IMR-90 (cell line): ENCODE results near the gene ZNF597. TPM values are rescaled to one million over a fixed set of nuclear protein-coding genes. Genes with fewer than 3 reads are reported as not detected.
A peak's percentile ranks its signal among the peaks of the same experiment; 100 is the strongest.

Experiments
- ATAC-seq: fragments of 200-7000 bp; cut with Tn5 transposase; 2 replicates; pipeline ENCODE4 v1.9.1; 2020; ENCODE audit warnings: low read depth, mild to moderate bottlenecking, moderate library complexity
- BruUV-seq: library from RNA; stranded (reverse); fragments of 400-500 nt; replicated peaks from 2 replicates; lab custom pipeline; 2021; lab: Mats Ljungman, UMichigan
- CTCF ChIA-PET: fragments of 300-600 bp; formaldehyde crosslinking; extraction: SDS; loops from one replicate; lab custom pipeline; 2021; ENCODE audit warnings: antibody characterized with exemption; lab: Yijun Ruan, JAX
- POLR2A ChIA-PET: fragments of 300-600 bp; sonication (Branson Sonifier 250); formaldehyde crosslinking; loops from one replicate; lab custom pipeline; 2022; ENCODE audit warnings: antibody characterized with exemption; ENCODE audit not compliant: unreplicated experiment; lab: Charles Lee
- DNase-seq: peaks from one replicate; pipeline ENCODE4 v3.0.0; 2013
- H2AFZ ChIP-seq: replicated peaks from 2 replicates; pipeline ENCODE3; 2013; ENCODE audit warnings: low read length, mild to moderate bottlenecking; ENCODE audit not compliant: poor library complexity
- H2AK5ac ChIP-seq: 2 replicates; pipeline ENCODE4 v1.6.1; 2013; ENCODE audit warnings: low read depth, low read length, inconsistent platforms
- H2AK9ac ChIP-seq: replicated peaks from 2 replicates; pipeline ENCODE3; 2013; ENCODE audit warnings: mild to moderate bottlenecking, low read depth, low read length, moderate library complexity; ENCODE audit not compliant: poor library complexity
- H2BK120ac ChIP-seq: 2 replicates; pipeline ENCODE4 v1.6.1; 2013; ENCODE audit warnings: low read depth, low read length, inconsistent platforms
- H2BK15ac ChIP-seq: 3 replicates; pipeline ENCODE4 v1.6.1; 2013; ENCODE audit warnings: low read depth, low read length, inconsistent platforms
- H2BK20ac ChIP-seq: 2 replicates; pipeline ENCODE4 v1.6.1; 2013; ENCODE audit warnings: low read depth, mild to moderate bottlenecking, inconsistent platforms, low read length, moderate library complexity
- H2BK5ac ChIP-seq: 2 replicates; pipeline ENCODE4 v1.6.1; 2013; ENCODE audit warnings: mild to moderate bottlenecking, low read depth, low read length, inconsistent platforms; ENCODE audit not compliant: poor library complexity, severe bottlenecking
- H3K14ac ChIP-seq: replicated peaks from 2 replicates; pipeline ENCODE4 v1.6.1; 2013; ENCODE audit warnings: low read depth, low read length, inconsistent platforms
- H3K18ac ChIP-seq: 2 replicates; pipeline ENCODE4 v1.6.1; 2013; ENCODE audit warnings: low read depth, low read length, control low read depth
- H3K23ac ChIP-seq: 2 replicates; pipeline ENCODE4 v1.6.1; 2013; ENCODE audit warnings: low read depth, low read length, inconsistent platforms
- H3K27ac ChIP-seq: 2 replicates; pipeline ENCODE4 v1.5.1; 2013; ENCODE audit warnings: mild to moderate bottlenecking, control low read depth, low read length; ENCODE audit not compliant: insufficient read depth
- H3K27me3 ChIP-seq: 2 replicates; pipeline ENCODE4 v1.6.1; 2013; ENCODE audit warnings: low read length; ENCODE audit not compliant: control insufficient read depth, insufficient read depth
- H3K36me3 ChIP-seq: 2 replicates; pipeline ENCODE4 v1.6.1; 2013; ENCODE audit warnings: low read length, mixed read lengths; ENCODE audit not compliant: control insufficient read depth, insufficient read depth
- H3K4ac ChIP-seq: 2 replicates; pipeline ENCODE4 v1.6.1; 2013; ENCODE audit warnings: low read depth, low read length, inconsistent platforms
- H3K4me1 ChIP-seq: 2 replicates; pipeline ENCODE4 v1.6.1; 2013; ENCODE audit warnings: low read length, mixed read lengths; ENCODE audit not compliant: control insufficient read depth, insufficient read depth
- H3K4me2 ChIP-seq: 2 replicates; pipeline ENCODE4 v1.6.1; 2013; ENCODE audit warnings: low read depth, mild to moderate bottlenecking, control low read depth, low read length, moderate library complexity
- H3K4me3 ChIP-seq: 2 replicates; pipeline ENCODE4 v1.5.1; 2013; ENCODE audit warnings: low read depth, mild to moderate bottlenecking, control low read depth, low read length, moderate library complexity; ENCODE audit not compliant: insufficient read depth
- H3K56ac ChIP-seq: 2 replicates; pipeline ENCODE4 v1.6.1; 2013; ENCODE audit warnings: low read length, inconsistent platforms; ENCODE audit not compliant: insufficient read depth; ENCODE audit errors: extremely low read depth
- H3K79me1 ChIP-seq, 2 experiments: 2 replicates each; pipeline ENCODE4 v1.6.1; 2013; ENCODE audit warnings: low read length in 2 of 2, inconsistent platforms in 1 of 2, low read depth in 1 of 2
- H3K9ac ChIP-seq: 2 replicates; pipeline ENCODE4 v1.6.1; 2013; ENCODE audit warnings: low read depth, low read length, control low read depth
- H3K9me1 ChIP-seq: 2 replicates; pipeline ENCODE4 v1.6.1; 2013; ENCODE audit warnings: low read length, inconsistent platforms; ENCODE audit not compliant: insufficient read depth
- H3K9me3 ChIP-seq: 2 replicates; pipeline ENCODE4 v1.6.1; 2013; ENCODE audit warnings: low read length; ENCODE audit not compliant: control insufficient read depth, insufficient read depth
- H4K20me1 ChIP-seq: 2 replicates; pipeline ENCODE4 v1.6.1; 2013; ENCODE audit warnings: low read length, inconsistent platforms; ENCODE audit not compliant: insufficient read depth
- H4K5ac ChIP-seq: 2 replicates; pipeline ENCODE4 v1.6.1; 2013; ENCODE audit warnings: mild to moderate bottlenecking, low read depth, low read length, control low read depth
- H4K8ac ChIP-seq, 2 experiments: 2 replicates each; pipeline ENCODE4 v1.6.1; 2013; ENCODE audit warnings: low read depth in 2 of 2, low read length in 2 of 2, control low read depth in 1 of 2, inconsistent platforms in 1 of 2
- H4K91ac ChIP-seq: 2 replicates; pipeline ENCODE4 v1.6.1; 2013; ENCODE audit warnings: low read depth, low read length, inconsistent platforms; ENCODE audit not compliant: insufficient read depth
- BHLHE40 ChIP-seq: fragments of 150-350 bp; IDR thresholded peaks from 2 replicates; pipeline ENCODE4 v1.6.1; 2016; ENCODE audit warnings: mild to moderate bottlenecking, low read depth, low read length
- MAZ ChIP-seq: IDR thresholded peaks from 2 replicates; pipeline ENCODE4 v1.6.1; 2012; ENCODE audit warnings: low read depth, mild to moderate bottlenecking, low read length, improper control_type of control experiment, moderate library complexity, borderline replicate concordance
- MXI1 ChIP-seq: IDR thresholded peaks from 2 replicates; pipeline ENCODE4 v1.6.1; 2012; ENCODE audit warnings: low read depth, mild to moderate bottlenecking, low read length, moderate library complexity, borderline replicate concordance
- POLR2A ChIP-seq: IDR thresholded peaks from 2 replicates; pipeline ENCODE4 v1.6.1; 2012; ENCODE audit warnings: mild to moderate bottlenecking, low read depth, low read length
- RAD21 ChIP-seq: IDR thresholded peaks from 2 replicates; pipeline ENCODE4 v1.6.1; 2012; ENCODE audit warnings: low read length, improper control_type of control experiment
- RCOR1 ChIP-seq: IDR thresholded peaks from 2 replicates; pipeline ENCODE4 v1.6.1; 2012; ENCODE audit warnings: mild to moderate bottlenecking, low read length, improper control_type of control experiment; ENCODE audit not compliant: insufficient replicate concordance
- SMC3 ChIP-seq: fragments of 150-350 bp; IDR thresholded peaks from 2 replicates; pipeline ENCODE4 v1.6.1; 2016; ENCODE audit warnings: low read depth, mild to moderate bottlenecking, antibody characterized with exemption, low read length, moderate library complexity
- WGBS, 2 experiments: methylation state at CpG; one replicate each; pipeline versions ENCODE4 v1.1.5 to v1.1.7; 2013; ENCODE audit warnings: missing lambda C conversion rate in 2 of 2; ENCODE audit not compliant: insufficient read length in 1 of 2; ENCODE audit errors: extremely low coverage in 2 of 2; 5-methylcytosine and 5-hydroxymethylcytosine counted together
- dilution Hi-C: fragments of 300-500 bp; cut with HindIII; formaldehyde crosslinking; loops from one replicate; pipeline ENCODE4 v1.14.3; 2018; ENCODE audit warnings: low sequenced_read_pairs; ENCODE audit not compliant: unreplicated experiment
- in situ Hi-C: fragments of 300-500 bp; cut with MboI; formaldehyde crosslinking; loops from 3 replicates; pipeline ENCODE4 v1.14.3; 2019; ENCODE audit warnings: low sequenced_read_pairs, inconsistent platforms, mixed read lengths
- intact Hi-C: fragments of 100-400 bp; cut with micrococcal nuclease; formaldehyde crosslinking; loops from 2 replicates; pipeline ENCODE4 v1.10.0; 2022
- polyA plus RNA-seq, 3 experiments: library from polyadenylated mRNA; depleted of rRNA; stranded (reverse); fragments of >200 nt; gene quantifications; 2 replicates each; pipeline ENCODE4 v1.2.3, GENCODE V29; 2012; ENCODE audit warnings: low replicate concordance in 1 of 3
- total RNA-seq: library from RNA; depleted of rRNA; stranded (reverse); fragments of >200 nt; gene quantifications from 2 replicates; pipeline ENCODE4 v1.2.3, GENCODE V29; 2012
- TF ChIP-seq, protein P1 (sequence below): fragments of 150-350 bp; IDR thresholded peaks from 2 replicates; pipeline ENCODE4 v1.6.1; 2016; ENCODE audit warnings: low read depth, mild to moderate bottlenecking, low read length, moderate library complexity, borderline replicate concordance

Gene ZNF597
- total and polyA plus RNA-seq, 2 of the 4 experiments (the other 2 are of a cell fraction), result 0.91 to 3.0 TPM

- ChIA-PET POLR2A (no interaction called here), CTCF (no interaction called here)
- in situ Hi-C loops (no loop called here), dilution Hi-C loops (no loop called here), intact Hi-C loops (loop anchor here (2.0 kb wide), 1 partner anchor 57 kb away; no protein-coding TSS in a partner anchor)
- Histone ChIP-seq H2BK20ac (no peak overlapping the region), H3K23ac (peak overlapping the region; percentile 86), H3K4me3 (peak overlapping the region; percentile 73), H3K9me1 (no peaks in the 10 kb centered on the region), H3K14ac (peak overlapping the region; percentile 48), H2AK9ac (peak overlapping the region; percentile 38), H4K20me1 (peaks cover 2% of the 10 kb centered on the region; the same call in 1 of the 2 replicates), H3K18ac (no peak overlapping the region), H2AK5ac (peak overlapping the region; percentile 3; the same call in 1 of the 2 replicates), H4K91ac (no peak overlapping the region), H2BK120ac (no peak overlapping the region), H3K56ac (peak overlapping the region; percentile 42; the same call in 1 of the 2 replicates), H3K4me1 (peaks cover 4% of the 10 kb centered on the region), H2BK15ac (no peak overlapping the region), H3K4ac (peak overlapping the region; percentile 60; the same call in 1 of the 2 replicates), H4K8ac (peak overlapping the region; percentile 25 to 68; a peak in 2 of 4 replicates), H2BK5ac (peak overlapping the region; percentile 33), H3K4me2 (peak overlapping the region; percentile 94), H3K27ac (peak overlapping the region; percentile 52), H3K9ac (peak overlapping the region; percentile 83), H2AFZ (peak overlapping the region; percentile 94), H3K9me3 (peaks cover 26% of the 10 kb centered on the region), H3K36me3 (peaks cover 37% of the 10 kb centered on the region), H3K27me3 (no peaks in the 10 kb centered on the region), H4K5ac (peak overlapping the region; percentile 26; the same call in 1 of the 2 replicates), H3K79me1 (peaks cover 40 to 63% of the 10 kb centered on the region in 2 experiments)
- DNase-seq (peak; percentile 18), ATAC-seq (no peak)
- WGBS, 2 experiments, result 0% methylated on average over 2 of the region's 17 CpGs; no CpG with 5 or more reads in 1 of the 2 experiments
- TF ChIP-seq BHLHE40 (no peak), POLR2A (no peak), RAD21 (no peak), RCOR1 (no peak), SMC3 (no peak), MAZ (no peak), MXI1 (no peak)
- TF ChIP-seq, protein P1, sequence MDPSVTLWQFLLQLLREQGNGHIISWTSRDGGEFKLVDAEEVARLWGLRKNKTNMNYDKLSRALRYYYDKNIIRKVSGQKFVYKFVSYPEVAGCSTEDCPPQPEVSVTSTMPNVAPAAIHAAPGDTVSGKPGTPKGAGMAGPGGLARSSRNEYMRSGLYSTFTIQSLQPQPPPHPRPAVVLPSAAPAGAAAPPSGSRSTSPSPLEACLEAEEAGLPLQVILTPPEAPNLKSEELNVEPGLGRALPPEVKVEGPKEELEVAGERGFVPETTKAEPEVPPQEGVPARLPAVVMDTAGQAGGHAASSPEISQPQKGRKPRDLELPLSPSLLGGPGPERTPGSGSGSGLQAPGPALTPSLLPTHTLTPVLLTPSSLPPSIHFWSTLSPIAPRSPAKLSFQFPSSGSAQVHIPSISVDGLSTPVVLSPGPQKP, result no peak
- no TSS peak for BruUV-seq
These were observed 41.4 kb downstream of the ZNF597 start for GRCh38 chr16:3401719-3402397.
